Stimulated activated CD8-positive, alpha-beta memory T cell treated with anti-CD3 and anti-CD28 coated beads, Interleukin-7, amount 100 ng/mL, for 24 hours (primary cell): ENCODE measurements around the gene PFDN2.

Source experiments
- DNase-seq: peaks from one replicate; pipeline ENCODE4 v3.0.0-alpha.2; 2020; ENCODE audit warnings: low read depth

The PFDN2 gene, protein sequence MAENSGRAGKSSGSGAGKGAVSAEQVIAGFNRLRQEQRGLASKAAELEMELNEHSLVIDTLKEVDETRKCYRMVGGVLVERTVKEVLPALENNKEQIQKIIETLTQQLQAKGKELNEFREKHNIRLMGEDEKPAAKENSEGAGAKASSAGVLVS

DNA sequence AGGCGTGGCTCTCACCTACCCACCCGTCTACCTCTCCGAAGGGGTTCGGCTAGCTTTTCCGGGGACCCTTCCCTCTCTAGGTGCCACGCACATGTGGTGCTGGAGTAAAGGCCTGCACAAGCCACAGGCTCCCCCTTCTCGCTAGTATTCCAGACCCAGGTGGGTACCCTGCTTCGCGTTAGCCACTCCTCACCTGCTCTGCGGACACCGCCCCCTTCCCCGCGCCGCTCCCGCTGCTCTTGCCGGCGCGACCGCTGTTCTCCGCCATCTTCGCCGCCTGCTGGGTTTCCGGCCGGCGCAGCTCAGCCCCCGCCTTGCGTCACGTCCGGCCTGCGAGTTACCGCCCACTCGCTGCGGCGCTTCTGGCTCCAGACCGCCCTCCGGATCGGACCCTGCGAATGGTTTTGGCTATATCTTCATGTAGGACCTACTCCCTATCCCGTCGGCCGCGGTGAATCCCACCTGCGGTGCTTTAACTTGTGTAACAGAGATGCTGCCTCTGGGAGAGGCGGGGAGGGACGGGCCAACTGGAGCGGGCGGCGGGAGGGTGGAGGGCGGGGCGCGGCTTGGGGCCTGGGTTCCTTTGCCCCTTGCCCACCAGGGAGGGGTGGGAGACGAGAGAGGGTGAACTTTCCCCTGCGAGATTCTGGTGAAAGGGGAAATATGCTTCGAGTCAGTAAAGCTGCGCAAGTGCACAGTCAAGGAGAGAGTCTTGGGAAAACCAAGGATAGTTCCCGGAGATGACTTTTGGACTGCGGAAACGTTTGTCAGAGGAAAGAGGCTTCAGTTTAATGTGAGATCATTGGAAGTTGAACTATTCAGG lies at the start of gene PFDN2, which contains the start of gene NIT1:
TSS of gene PFDN2 (minus strand) at position 279 of the 823 bp plus-strand sequence. CDS start at position 268, 11 bp downstream.
TSS of gene NIT1 (plus strand) at position 347 of the 823 bp plus-strand sequence. CDS start at position 419, 72 bp downstream.
- peak; percentile 72 for DNase-seq

DNA sequence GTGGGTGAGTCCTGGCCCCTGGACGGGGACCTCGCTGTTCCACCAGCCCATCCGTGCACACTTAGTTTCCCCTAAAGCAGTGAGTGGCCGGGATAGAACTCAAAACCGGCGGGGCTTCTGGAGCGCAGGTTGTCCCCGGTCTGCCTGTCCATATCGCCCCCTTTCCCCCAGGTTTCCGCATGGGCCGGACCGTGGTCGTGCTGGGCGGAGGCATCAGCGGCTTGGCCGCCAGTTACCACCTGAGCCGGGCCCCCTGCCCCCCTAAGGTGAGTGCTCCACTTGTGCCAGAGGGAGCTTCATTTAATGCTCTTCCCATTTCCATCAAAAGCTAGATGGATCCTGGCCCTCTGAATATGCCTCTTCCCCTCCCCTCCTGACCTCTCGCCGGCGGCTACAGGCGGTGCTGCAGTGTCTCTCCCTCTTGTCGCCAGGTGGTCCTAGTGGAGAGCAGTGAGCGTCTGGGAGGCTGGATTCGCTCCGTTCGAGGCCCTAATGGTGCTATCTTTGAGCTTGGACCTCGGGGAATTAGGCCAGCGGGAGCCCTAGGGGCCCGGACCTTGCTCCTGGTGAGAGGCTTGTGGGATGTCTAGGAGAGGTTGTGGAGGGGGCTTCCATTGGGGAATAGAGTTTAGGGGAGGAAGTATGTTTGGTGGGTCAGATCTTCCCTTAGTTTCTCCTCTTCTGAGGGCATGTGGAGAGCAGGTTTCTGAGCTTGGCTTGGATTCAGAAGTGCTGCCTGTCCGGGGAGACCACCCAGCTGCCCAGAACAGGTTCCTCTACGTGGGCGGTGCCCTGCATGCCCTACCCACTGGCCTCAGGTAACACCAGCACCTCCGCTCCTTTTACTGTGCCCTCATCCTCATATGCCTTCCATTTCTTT lies 49.1 kb upstream of the PFDN2 start:
- no peak for DNase-seq

GRCh38 chr1:161165742-161166668 lies 48.2 kb upstream of the PFDN2 start, which contains the start of gene PPOX:
Gene PPOX (plus strand): TSS chr1:161166426. CDS start chr1:161166848, 422 bp downstream.
- peak; percentile 85 for DNase-seq

DNA sequence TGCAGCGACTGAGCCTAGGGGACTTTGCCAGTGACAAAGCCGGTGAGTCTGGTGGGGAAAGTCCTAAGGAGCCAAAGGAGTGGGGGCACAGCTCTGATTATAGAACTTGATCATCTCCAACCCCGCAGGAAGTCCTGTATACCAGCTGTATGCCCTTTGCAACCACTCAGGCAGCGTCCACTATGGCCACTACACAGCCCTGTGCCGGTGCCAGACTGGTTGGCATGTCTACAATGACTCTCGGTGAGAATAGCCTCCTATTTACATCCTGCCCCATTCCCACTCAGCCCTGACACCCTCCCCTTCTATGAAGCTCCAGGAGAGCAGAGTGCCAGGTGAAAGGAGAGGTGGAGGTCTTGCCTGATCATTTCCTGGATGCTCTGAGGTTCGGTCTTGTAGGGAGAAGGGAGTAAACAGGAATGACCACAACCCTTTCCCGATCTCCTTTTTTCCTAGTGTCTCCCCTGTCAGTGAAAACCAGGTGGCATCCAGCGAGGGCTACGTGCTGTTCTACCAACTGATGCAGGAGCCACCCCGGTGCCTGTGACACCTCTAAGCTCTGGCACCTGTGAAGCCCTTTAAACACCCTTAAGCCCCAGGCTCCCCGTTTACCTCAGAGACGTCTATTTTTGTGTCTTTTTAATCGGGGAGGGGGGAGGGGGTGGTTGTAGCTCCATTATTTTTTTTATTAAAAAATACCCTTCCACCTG lies 47.2 kb upstream of the PFDN2 start:
- no peak for DNase-seq

GRCh38 chr1:161163793-161164192 lies 46.0 kb upstream of the PFDN2 start:
- DNase-seq: no peak

GRCh38 chr1:161162806-161163205 lies 45.0 kb upstream of the PFDN2 start:
- no peak for DNase-seq

DNA sequence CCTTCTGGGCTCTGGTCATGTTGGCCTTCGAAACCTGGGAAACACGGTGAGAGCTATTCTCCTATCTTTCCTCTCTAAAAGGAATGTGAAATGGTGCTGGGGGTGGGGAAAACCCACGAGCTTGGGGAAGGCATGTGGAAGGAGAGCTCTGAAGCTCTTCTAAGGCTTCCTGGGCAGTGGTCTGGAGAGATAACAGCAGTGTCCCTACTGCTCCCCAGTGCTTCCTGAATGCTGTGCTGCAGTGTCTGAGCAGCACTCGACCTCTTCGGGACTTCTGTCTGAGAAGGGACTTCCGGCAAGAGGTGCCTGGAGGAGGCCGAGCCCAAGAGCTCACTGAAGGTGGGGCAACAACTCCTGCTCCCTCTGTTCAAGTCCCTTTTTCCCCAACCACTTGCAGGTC lies 44.2 kb upstream of the PFDN2 start:
- no peak for DNase-seq

- no peak for DNase-seq
These were observed 43.8 kb upstream of the PFDN2 start for GRCh38 chr1:161161652-161162051.

GRCh38 chr1:161160671-161161145 lies 42.9 kb upstream of the PFDN2 start:
- DNase-seq: no peak

DNA sequence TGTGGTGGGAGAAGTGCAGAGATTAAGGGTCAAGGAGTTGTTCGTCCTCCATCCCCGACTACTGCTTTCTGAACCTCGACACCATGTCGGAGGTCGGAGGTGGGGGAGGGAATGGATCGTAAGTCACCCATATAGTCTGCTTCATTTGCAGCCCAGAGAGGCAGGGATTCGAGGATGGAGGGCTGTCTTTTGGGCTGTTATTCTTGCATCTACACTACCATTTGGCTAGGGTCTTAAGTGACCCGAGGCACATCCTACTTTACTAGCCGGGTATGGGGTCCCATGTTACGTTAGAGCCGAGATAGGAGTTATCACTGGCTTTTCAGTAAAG lies 42.0 kb upstream of the PFDN2 start:
- DNase-seq: no peak

- DNase-seq: peak; percentile 88
These were observed 41.5 kb upstream of the PFDN2 start, which contains the start of gene USP21 for GRCh38 chr1:161159087-161159912. Gene USP21 (plus strand): TSS chr1:161159500. CDS start chr1:161160641, 1,141 bp downstream.

GRCh38 chr1:161158316-161159010 lies 40.6 kb upstream of the PFDN2 start:
- no peak for DNase-seq

- DNase-seq: no peak
These were observed 40.0 kb upstream of the PFDN2 start for GRCh38 chr1:161157867-161158266.

DNA sequence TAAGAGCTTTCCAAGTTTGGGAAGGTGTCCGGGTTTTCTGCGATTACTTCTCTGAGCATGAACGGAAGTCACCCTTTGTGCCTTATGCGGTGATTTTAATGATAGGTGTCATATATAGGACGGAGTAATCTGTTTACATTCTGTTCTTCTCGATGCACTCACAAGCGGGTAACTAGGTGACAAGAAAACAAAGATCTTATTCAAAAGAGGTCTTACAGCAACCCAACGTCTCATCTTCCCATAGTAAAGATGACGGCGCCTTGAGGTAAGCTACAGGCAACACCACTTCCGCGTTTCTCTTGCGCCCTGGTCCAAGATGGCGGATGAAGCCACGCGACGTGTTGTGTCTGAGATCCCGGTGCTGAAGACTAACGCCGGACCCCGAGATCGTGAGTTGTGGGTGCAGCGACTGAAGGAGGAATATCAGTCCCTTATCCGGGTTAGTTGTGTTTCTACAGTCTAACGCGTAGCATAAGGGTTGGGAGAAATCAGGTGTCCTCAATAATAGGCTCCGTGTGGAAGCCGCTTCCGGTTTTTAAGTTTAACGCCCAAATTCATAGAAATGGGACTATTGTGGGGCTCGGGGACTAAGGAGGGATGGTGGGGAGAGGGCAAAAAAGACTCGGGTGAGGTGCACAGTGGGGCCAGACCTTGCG lies 36.0 kb upstream of the PFDN2 start, which contains the start of gene UFC1:
TSS of gene UFC1 (plus strand) at position 297 of the 656 bp plus-strand sequence. CDS start at position 317, 20 bp downstream.
- peak; percentile 50 for DNase-seq

GRCh38 chr1:161153176-161153575 lies 35.3 kb upstream of the PFDN2 start:
- no peak for DNase-seq

- no peak for DNase-seq
These were observed 28.0 kb upstream of the PFDN2 start for GRCh38 chr1:161145832-161146231.

GRCh38 chr1:161140755-161141400 lies 23.0 kb upstream of the PFDN2 start:
- no peak for DNase-seq

DNA sequence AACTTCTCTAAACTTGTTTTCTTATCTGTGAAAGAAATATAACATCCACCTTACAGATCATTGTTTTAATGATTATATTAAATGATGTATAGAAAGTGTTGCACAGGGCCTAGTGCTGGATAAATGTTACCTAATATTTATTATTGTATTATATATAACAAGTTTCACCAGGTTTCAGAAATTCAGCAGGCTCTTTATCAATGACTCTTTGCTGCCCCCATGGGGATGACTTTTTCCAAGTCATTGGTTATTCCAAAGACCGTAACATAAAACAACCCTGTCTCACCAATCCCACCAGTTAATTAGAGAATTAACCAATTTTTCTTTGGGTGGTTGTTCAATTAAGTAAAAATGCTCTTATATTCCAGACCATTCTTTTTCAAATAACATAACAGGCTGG lies 21.9 kb upstream of the PFDN2 start:
- no peak for DNase-seq
